EL (cell line): ENCODE data around the gene TRIP10.

Source experiments
- DNase-seq: peaks from one replicate; pipeline ENCODE4 v3.0.0-alpha.2; 2016

The TRIP10 gene

GRCh38 chr19:6729573-6730152 lies 9.8 kb upstream of the TRIP10 start:
- no peak for DNase-seq

GRCh38 chr19:6730153-6730804 lies 9.2 kb upstream of the TRIP10 start:
- DNase-seq, result no peak

- no peak for DNase-seq
These were observed 8.4 kb upstream of the TRIP10 start for GRCh38 chr19:6730941-6731670.

- DNase-seq, result no peak
These were observed 7.7 kb upstream of the TRIP10 start for GRCh38 chr19:6731822-6732221.

GRCh38 chr19:6732803-6733337 lies 6.6 kb upstream of the TRIP10 start:
- no peak for DNase-seq

GRCh38 chr19:6733338-6734095 lies 6.0 kb upstream of the TRIP10 start:
- no peak for DNase-seq

GRCh38 chr19:6734096-6734696 lies 5.3 kb upstream of the TRIP10 start:
- no peak for DNase-seq

- DNase-seq, result no peak
These were observed 4.1 kb upstream of the TRIP10 start for GRCh38 chr19:6735181-6735911.

GRCh38 chr19:6736169-6736916 lies 3.1 kb upstream of the TRIP10 start:
- peak; percentile 89 for DNase-seq

GRCh38 chr19:6736917-6737283 lies 2.6 kb upstream of the TRIP10 start:
- DNase-seq, result no peak

GRCh38 chr19:6737284-6737872 lies 2.1 kb upstream of the TRIP10 start, which contains the start of gene GPR108:
TSS of gene GPR108 (minus strand) at chr19:6737580. CDS start at chr19:6737576, 4 bp downstream.
- DNase-seq, result peak; percentile 100

GRCh38 chr19:6737873-6738786 lies 1.4 kb upstream of the TRIP10 start:
- peak; percentile 87 for DNase-seq

GRCh38 chr19:6738787-6739389 lies 592 bp upstream of the TRIP10 start:
- DNase-seq, result no peak

- DNase-seq, result peak; percentile 41
These were observed 556 bp downstream of the TRIP10 start for GRCh38 chr19:6739883-6740588.

- peak; percentile 76 for DNase-seq
These were observed 1.3 kb downstream of the TRIP10 start for GRCh38 chr19:6740589-6741343.

- DNase-seq, result no peak
These were observed 3.6 kb downstream of the TRIP10 start for GRCh38 chr19:6743066-6743465.

GRCh38 chr19:6743714-6744380 lies 4.4 kb downstream of the TRIP10 start:
- no peak for DNase-seq
